Nephron progenitor cell (in vitro differentiated cells): Measurements from ENCODE around the gene ZSCAN18.

Experiments used
- DNase-seq: peaks from one replicate; pipeline ENCODE4 v3.0.0; 2021
- H3K27ac Mint-ChIP-seq: 2 replicates; pipeline ENCODE4 v1.8.0; 2021; ENCODE audit warnings: mild to moderate bottlenecking, moderate library complexity, mixed read lengths
- H3K27me3 Mint-ChIP-seq: 2 replicates; pipeline ENCODE4 v1.8.0; 2021; ENCODE audit warnings: mild to moderate bottlenecking, low read depth, mixed read lengths; ENCODE audit not compliant: poor library complexity
- H3K36me3 Mint-ChIP-seq: 2 replicates; pipeline ENCODE4 v1.8.0; 2021; ENCODE audit warnings: low read depth, mixed read lengths
- H3K4me1 Mint-ChIP-seq: 2 replicates; pipeline ENCODE4 v1.8.0; 2021; ENCODE audit warnings: mixed read lengths
- H3K4me3 Mint-ChIP-seq: 2 replicates; pipeline ENCODE4 v1.8.0; 2021; ENCODE audit warnings: mild to moderate bottlenecking, moderate library complexity, mixed read lengths
- H3K9me3 Mint-ChIP-seq: 2 replicates; pipeline ENCODE4 v1.8.0; 2021; ENCODE audit warnings: mild to moderate bottlenecking, moderate library complexity, mixed read lengths
- CTCF ChIP-seq: fragments of 200-600 bp; sonication (generic); IDR thresholded peaks from 2 replicates; pipeline ENCODE4 v1.5.0; 2021; ENCODE audit warnings: antibody characterized with exemption

Gene ZSCAN18

DNA sequence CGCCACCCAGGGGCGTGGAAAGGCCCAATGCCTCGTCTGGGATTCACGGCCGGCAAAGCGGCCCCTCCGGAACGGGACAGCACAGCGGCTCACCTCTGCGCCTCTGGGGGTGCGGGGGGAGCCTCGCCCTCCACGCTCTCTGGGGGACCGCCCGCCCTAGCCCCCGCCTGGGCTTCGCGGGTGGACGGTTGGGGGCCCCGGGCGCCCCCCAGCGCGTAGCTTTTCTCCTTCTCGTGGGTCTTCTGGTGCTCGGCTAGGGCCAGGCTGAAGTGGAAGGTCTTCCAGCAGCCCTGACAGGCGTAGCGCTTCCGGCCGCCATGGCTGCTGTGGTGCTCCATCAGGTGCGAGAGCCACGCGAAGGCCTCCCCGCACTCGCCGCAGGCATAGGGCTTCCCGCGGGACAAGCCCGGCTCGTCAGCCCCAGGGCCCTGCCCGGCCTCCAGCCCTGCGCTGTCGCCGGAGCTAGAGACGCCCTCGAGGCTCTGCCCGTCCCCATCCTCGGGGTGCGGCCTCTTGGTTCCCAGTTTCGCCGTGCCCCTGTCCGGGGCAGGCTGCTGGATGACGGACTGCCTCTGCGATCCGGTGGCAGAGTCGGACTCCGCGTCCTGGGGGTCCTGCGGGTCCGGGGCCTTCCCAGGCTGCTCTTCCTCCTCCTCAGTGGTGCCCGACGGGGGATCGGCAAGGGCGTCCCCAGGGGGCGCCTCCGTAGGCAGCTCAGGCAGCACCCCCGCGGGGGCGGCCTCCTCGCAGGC lies 13.3 kb downstream of the ZSCAN18 start:
- H3K36me3 Mint-ChIP-seq, result peaks cover 92% of the 10 kb centered on the region
- no peaks in the 10 kb centered on the region for H3K4me1 Mint-ChIP-seq
- H3K27me3 Mint-ChIP-seq, result peaks cover 4% of the 10 kb centered on the region
- no peak for DNase-seq
- H3K27ac Mint-ChIP-seq, result no peak overlapping the region
- H3K9me3 Mint-ChIP-seq, result peaks cover 78% of the 10 kb centered on the region
- H3K4me3 Mint-ChIP-seq, result no peak overlapping the region
- no peak for TF ChIP-seq CTCF

GRCh38 chr19:58083021-58083420 lies 15.0 kb downstream of the ZSCAN18 start:
- no peak overlapping the region for H3K4me3 Mint-ChIP-seq
- no peak for TF ChIP-seq CTCF
- peaks cover 83% of the 10 kb centered on the region for H3K36me3 Mint-ChIP-seq
- H3K9me3 Mint-ChIP-seq, result peaks cover 82% of the 10 kb centered on the region
- no peaks in the 10 kb centered on the region for H3K4me1 Mint-ChIP-seq
- no peak for DNase-seq
- H3K27ac Mint-ChIP-seq, result no peak overlapping the region
- H3K27me3 Mint-ChIP-seq, result peaks cover 5% of the 10 kb centered on the region

DNA sequence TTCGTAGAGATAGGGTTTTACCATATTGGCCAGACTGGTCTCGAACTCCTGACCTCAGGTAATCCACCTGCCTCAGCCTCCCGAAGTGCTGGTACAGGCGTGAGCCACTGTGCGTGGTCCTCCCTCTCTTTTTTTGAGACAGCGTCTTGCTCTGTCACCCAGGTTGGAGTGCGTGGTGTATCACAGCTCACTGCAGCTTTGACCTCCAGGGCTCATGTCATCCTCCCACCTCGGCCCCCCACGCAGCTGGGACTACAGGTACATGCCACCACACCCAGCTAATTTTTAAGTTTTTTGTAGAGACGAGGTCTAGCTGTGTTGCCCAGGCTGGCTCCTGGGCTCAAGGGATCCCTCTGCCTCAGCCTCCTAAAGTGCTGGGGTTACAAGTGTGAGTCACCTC lies 18.2 kb downstream of the ZSCAN18 start:
- Mint-ChIP-seq H3K36me3 (peaks cover 63% of the 10 kb centered on the region), H3K27ac (no peak overlapping the region), H3K9me3 (peaks cover 89% of the 10 kb centered on the region), H3K4me1 (no peaks in the 10 kb centered on the region), H3K4me3 (no peak overlapping the region), H3K27me3 (peaks cover 5% of the 10 kb centered on the region)
- no peak for TF ChIP-seq CTCF
- no peak for DNase-seq

- H3K9me3 Mint-ChIP-seq, result peaks cover 97% of the 10 kb centered on the region
- TF ChIP-seq CTCF, result no peak
- peaks cover 3% of the 10 kb centered on the region for H3K27me3 Mint-ChIP-seq
- no peak for DNase-seq
- H3K4me3 Mint-ChIP-seq, result no peak overlapping the region
- H3K4me1 Mint-ChIP-seq, result no peaks in the 10 kb centered on the region
- H3K36me3 Mint-ChIP-seq, result peaks cover 84% of the 10 kb centered on the region
- H3K27ac Mint-ChIP-seq, result no peak overlapping the region
These were observed 30.7 kb downstream of the ZSCAN18 start for GRCh38 chr19:58067240-58067912.

GRCh38 chr19:58063712-58064111 lies 34.3 kb downstream of the ZSCAN18 start:
- Mint-ChIP-seq H3K27me3 (no peaks in the 10 kb centered on the region), H3K9me3 (peaks cover 95% of the 10 kb centered on the region), H3K36me3 (peaks cover 87% of the 10 kb centered on the region), H3K4me3 (no peak overlapping the region), H3K4me1 (peaks cover 3% of the 10 kb centered on the region), H3K27ac (no peak overlapping the region)
- no peak for TF ChIP-seq CTCF
- DNase-seq, result no peak
